ENCODE results near the gene CALM1. TPM values are rescaled to one million over a fixed set of nuclear protein-coding genes. Genes with fewer than 3 reads are reported as not detected.

The CALM1 gene
- total and polyA plus RNA-seq, 10 of the 15 experiments (the other 5 are each of a cell fraction or from before 2014, with no cell fraction given) = 110 to 729 (median 261) TPM

- TF ChIP-seq, protein P1, sequence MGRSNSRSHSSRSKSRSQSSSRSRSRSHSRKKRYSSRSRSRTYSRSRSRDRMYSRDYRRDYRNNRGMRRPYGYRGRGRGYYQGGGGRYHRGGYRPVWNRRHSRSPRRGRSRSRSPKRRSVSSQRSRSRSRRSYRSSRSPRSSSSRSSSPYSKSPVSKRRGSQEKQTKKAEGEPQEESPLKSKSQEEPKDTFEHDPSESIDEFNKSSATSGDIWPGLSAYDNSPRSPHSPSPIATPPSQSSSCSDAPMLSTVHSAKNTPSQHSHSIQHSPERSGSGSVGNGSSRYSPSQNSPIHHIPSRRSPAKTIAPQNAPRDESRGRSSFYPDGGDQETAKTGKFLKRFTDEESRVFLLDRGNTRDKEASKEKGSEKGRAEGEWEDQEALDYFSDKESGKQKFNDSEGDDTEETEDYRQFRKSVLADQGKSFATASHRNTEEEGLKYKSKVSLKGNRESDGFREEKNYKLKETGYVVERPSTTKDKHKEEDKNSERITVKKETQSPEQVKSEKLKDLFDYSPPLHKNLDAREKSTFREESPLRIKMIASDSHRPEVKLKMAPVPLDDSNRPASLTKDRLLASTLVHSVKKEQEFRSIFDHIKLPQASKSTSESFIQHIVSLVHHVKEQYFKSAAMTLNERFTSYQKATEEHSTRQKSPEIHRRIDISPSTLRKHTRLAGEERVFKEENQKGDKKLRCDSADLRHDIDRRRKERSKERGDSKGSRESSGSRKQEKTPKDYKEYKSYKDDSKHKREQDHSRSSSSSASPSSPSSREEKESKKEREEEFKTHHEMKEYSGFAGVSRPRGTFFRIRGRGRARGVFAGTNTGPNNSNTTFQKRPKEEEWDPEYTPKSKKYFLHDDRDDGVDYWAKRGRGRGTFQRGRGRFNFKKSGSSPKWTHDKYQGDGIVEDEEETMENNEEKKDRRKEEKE (IDR thresholded peaks at IDR 0.05) = no peak
- TF ChIP-seq ZNF24 (IDR thresholded peaks at IDR 0.05) (peak; percentile 55), BMI1 (IDR thresholded peaks at IDR 0.05; ENCODE audit: borderline replicate concordance) (no peak), RFX5 (IDR thresholded peaks at IDR 0.05; ENCODE audit: low read depth, low read length) (0 out of 2 replicates have a peak, but pooled peaks have one; percentile 43), HDAC6 (IDR thresholded peaks at IDR 0.05; ENCODE audit: unreplicated experiment) (no peak), TCF12 (IDR thresholded peaks at IDR 0.05; ENCODE audit: low read depth, low read length) (peak; percentile 93), CHD1 (IDR thresholded peaks at IDR 0.05; ENCODE audit: low read depth, low read length) (peak; percentile 52; the same call in 1 of the 2 replicates), CREM (IDR thresholded peaks at IDR 0.05; ENCODE audit: low read depth) (peak; percentile 46; the same call in 1 of the 2 replicates), ZNF207 (IDR thresholded peaks at IDR 0.05; ENCODE audit: borderline replicate concordance) (no peak; the same call in 1 of the 2 replicates), ATF3 (IDR thresholded peaks at IDR 0.05; ENCODE audit: borderline replicate concordance, extremely low read depth, low read depth, low read length) (peak; percentile 49; the same call in 1 of the 2 replicates), SMARCA5 (IDR thresholded peaks at IDR 0.05) (peak; percentile 99), CHD2 (IDR thresholded peaks at IDR 0.05; ENCODE audit: borderline replicate concordance, low read depth, low read length) (0 out of 2 replicates have a peak, but pooled peaks have one; percentile 50), RCOR1 (conservative IDR thresholded peaks at IDR 0.05; ENCODE audit: low read depth, low read length) (0 out of 2 replicates have a peak, but pooled peaks have one; percentile 58), MEF2B (IDR thresholded peaks at IDR 0.05; ENCODE audit: partially characterized antibody, poor library complexity, severe bottlenecking) (no peak), POU2F2 (IDR thresholded peaks at IDR 0.05; ENCODE audit: borderline replicate concordance, low read depth, low read length) (peak; percentile 59; the same call in 1 of the 3 replicates), IRF4 (IDR thresholded peaks at IDR 0.05; ENCODE audit: low read depth, low read length) (0 out of 2 replicates have a peak, but pooled peaks have one; percentile 40), STAT1 (conservative IDR thresholded peaks at IDR 0.05) (no peak)
- TF ChIP-seq, protein P2, sequence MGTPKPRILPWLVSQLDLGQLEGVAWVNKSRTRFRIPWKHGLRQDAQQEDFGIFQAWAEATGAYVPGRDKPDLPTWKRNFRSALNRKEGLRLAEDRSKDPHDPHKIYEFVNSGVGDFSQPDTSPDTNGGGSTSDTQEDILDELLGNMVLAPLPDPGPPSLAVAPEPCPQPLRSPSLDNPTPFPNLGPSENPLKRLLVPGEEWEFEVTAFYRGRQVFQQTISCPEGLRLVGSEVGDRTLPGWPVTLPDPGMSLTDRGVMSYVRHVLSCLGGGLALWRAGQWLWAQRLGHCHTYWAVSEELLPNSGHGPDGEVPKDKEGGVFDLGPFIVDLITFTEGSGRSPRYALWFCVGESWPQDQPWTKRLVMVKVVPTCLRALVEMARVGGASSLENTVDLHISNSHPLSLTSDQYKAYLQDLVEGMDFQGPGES (IDR thresholded peaks at IDR 0.05) = no peak
- TF ChIP-seq, protein P3, sequence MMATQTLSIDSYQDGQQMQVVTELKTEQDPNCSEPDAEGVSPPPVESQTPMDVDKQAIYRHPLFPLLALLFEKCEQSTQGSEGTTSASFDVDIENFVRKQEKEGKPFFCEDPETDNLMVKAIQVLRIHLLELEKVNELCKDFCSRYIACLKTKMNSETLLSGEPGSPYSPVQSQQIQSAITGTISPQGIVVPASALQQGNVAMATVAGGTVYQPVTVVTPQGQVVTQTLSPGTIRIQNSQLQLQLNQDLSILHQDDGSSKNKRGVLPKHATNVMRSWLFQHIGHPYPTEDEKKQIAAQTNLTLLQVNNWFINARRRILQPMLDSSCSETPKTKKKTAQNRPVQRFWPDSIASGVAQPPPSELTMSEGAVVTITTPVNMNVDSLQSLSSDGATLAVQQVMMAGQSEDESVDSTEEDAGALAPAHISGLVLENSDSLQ (IDR thresholded peaks at IDR 0.05) = no peak
- TF ChIP-seq, protein P4, sequence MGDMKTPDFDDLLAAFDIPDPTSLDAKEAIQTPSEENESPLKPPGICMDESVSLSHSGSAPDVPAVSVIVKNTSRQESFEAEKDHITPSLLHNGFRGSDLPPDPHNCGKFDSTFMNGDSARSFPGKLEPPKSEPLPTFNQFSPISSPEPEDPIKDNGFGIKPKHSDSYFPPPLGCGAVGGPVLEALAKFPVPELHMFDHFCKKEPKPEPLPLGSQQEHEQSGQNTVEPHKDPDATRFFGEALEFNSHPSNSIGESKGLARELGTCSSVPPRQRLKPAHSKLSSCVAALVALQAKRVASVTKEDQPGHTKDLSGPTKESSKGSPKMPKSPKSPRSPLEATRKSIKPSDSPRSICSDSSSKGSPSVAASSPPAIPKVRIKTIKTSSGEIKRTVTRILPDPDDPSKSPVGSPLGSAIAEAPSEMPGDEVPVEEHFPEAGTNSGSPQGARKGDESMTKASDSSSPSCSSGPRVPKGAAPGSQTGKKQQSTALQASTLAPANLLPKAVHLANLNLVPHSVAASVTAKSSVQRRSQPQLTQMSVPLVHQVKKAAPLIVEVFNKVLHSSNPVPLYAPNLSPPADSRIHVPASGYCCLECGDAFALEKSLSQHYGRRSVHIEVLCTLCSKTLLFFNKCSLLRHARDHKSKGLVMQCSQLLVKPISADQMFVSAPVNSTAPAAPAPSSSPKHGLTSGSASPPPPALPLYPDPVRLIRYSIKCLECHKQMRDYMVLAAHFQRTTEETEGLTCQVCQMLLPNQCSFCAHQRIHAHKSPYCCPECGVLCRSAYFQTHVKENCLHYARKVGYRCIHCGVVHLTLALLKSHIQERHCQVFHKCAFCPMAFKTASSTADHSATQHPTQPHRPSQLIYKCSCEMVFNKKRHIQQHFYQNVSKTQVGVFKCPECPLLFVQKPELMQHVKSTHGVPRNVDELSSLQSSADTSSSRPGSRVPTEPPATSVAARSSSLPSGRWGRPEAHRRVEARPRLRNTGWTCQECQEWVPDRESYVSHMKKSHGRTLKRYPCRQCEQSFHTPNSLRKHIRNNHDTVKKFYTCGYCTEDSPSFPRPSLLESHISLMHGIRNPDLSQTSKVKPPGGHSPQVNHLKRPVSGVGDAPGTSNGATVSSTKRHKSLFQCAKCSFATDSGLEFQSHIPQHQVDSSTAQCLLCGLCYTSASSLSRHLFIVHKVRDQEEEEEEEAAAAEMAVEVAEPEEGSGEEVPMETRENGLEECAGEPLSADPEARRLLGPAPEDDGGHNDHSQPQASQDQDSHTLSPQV (IDR thresholded peaks at IDR 0.05) = peak; percentile 81; the same call in 1 of the 2 replicates
Observed at GRCh38 chr14:90399541-90400444, 3.0 kb downstream of the CALM1 start (continued).

Data from GM12878 (cell line).